GM12873 (cell line): ENCODE results near the gene BTNL9.

Experiments used
- CTCF ChIP-seq: IDR thresholded peaks from 2 replicates; pipeline ENCODE4 v1.5.1; 2012; ENCODE audit warnings: low read depth, mild to moderate bottlenecking, moderate library complexity, low read length, control low read depth; ENCODE audit not compliant: insufficient read depth; ENCODE audit errors: missing control alignments

BTNL9 gene

GRCh38 chr5:181060924-181061323, 20.9 kb downstream of the BTNL9 start:
- no peak for TF ChIP-seq CTCF

- TF ChIP-seq CTCF: no peak
These were observed 21.6 kb downstream of the BTNL9 start for GRCh38 chr5:181061645-181062044.

DNA sequence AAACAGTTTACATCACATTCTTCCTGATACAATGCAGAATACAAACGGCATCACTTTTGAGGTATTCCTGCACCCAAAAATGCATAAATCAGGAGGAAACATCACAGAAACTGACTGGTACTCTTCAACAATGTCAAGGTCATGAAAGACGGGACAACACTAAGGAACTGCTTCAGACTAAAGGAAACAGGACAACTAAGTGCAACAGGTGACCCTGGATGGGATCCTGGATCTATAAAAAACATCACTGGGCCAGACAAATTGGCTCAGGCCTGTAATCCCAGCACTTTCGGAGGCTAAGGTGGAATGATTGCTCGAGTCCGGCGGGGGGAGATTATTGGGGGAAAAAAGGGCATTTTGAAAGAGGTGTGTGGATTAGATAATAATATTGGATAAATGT, 22.6 kb downstream of the BTNL9 start:
- TF ChIP-seq CTCF: no peak

GRCh38 chr5:181063514-181063913, 23.4 kb downstream of the BTNL9 start:
- no peak for TF ChIP-seq CTCF

DNA sequence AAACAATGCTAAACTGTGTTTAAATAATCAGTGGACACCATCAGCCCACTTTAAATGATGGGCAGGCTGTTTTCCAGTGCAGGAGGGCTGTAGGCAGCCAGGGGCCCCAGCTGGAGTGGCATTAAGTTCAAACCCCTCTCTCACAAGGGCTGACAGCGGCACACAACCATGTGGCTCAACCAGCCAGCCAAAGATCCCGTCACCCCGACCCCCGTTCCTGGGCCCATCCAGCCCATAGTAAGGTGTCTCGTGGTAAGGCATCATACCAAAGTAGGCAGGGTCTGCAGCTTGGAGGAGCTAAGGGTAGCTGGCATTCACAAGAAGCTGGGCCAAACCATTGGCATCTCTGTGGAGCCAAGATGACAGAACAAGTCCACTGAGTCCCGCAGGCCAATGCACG, 24.9 kb downstream of the BTNL9 start:
- TF ChIP-seq CTCF: no peak

DNA sequence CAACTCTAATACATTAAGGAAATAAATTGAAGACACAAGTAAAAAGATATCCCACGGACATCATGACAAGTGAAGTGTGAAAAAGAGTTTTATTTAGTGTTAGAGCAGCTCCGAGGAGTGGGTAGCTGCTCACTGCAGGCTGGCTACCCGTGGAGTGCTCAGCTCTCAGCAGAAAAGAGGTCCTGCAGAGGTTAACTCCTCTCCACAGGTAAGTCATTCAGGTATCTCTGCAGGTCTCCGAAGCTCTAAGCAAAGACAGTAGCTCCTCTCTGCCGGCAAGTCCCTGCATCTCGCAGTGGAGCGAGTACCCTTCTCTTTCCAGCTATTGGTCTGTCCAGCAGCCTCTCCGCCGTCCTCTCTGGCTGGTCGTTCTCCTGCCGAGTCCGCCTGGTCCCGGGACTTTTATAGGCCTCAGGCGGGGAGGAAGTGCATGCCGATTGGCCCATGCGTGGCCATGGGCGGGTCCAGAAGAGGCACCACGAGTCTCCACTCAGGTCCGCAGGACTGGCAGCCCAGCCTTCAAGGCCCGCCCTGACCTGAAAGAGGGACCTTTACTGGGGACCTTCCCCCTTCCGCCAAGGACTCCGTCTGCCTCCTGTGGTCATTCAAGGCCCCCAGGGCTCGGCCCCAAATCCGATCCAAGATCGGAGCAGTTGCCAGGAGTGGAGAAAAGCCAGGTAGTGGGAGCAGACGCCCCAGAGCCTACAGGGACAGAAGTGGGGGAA, 29.9 kb downstream of the BTNL9 start:
- TF ChIP-seq CTCF: no peak

GRCh38 chr5:181070523-181070922, 30.5 kb downstream of the BTNL9 start:
- TF ChIP-seq CTCF: no peak
